Stimulated activated CD8-positive, alpha-beta memory T cell treated with anti-CD3 and anti-CD28 coated beads, Interleukin-15, amount 100 ng/mL, for 24 hours (primary cell): ENCODE data around the gene COL23A1.
"Not testable (repeated sequence)": the region's sequence is repeated elsewhere in the genome, so short reads cannot be mapped to it uniquely, and the experiment has no call there.

Experiments
- DNase-seq: peaks from one replicate; pipeline ENCODE4 v3.0.0-alpha.2; 2020; ENCODE audit warnings: low read depth

COL23A1 gene

GRCh38 chr5:178261666-178262600 lies 328.3 kb downstream of the COL23A1 start:
- DNase-seq = no peak

GRCh38 chr5:178259623-178260536 lies 330.3 kb downstream of the COL23A1 start:
- no peak for DNase-seq

GRCh38 chr5:178257650-178258049 lies 332.5 kb downstream of the COL23A1 start:
- no peak for DNase-seq

- no peak for DNase-seq
Measured at GRCh38 chr5:178256746-178257145, 333.4 kb downstream of the COL23A1 start.

- not testable (repeated sequence) for DNase-seq
Measured at GRCh38 chr5:178253632-178254031, 336.6 kb downstream of the COL23A1 start.

GRCh38 chr5:178252258-178252657 lies 337.9 kb downstream of the COL23A1 start:
- DNase-seq = no peak

GRCh38 chr5:178250263-178250662 lies 339.9 kb downstream of the COL23A1 start:
- no peak for DNase-seq

- no peak for DNase-seq
Measured at GRCh38 chr5:178249191-178249989, 340.8 kb downstream of the COL23A1 start.

GRCh38 chr5:178248750-178249149 lies 341.4 kb downstream of the COL23A1 start:
- DNase-seq = no peak

GRCh38 chr5:178247481-178248456 lies 342.4 kb downstream of the COL23A1 start:
- no peak for DNase-seq

GRCh38 chr5:178246624-178247279 lies 343.4 kb downstream of the COL23A1 start:
- DNase-seq = no peak

GRCh38 chr5:178245389-178245788 lies 344.8 kb downstream of the COL23A1 start:
- DNase-seq = no peak

- no peak for DNase-seq
Measured at GRCh38 chr5:178244576-178244975, 345.6 kb downstream of the COL23A1 start.

GRCh38 chr5:178242416-178242815 lies 347.8 kb downstream of the COL23A1 start:
- no peak for DNase-seq

- no peak for DNase-seq
Measured at GRCh38 chr5:178241688-178242231, 348.4 kb downstream of the COL23A1 start.

- DNase-seq = no peak
Measured at GRCh38 chr5:178241231-178241663, 348.9 kb downstream of the COL23A1 start.

GRCh38 chr5:178240766-178241165 lies 349.4 kb downstream of the COL23A1 start:
- DNase-seq = no peak

GRCh38 chr5:178240341-178240741 lies 349.9 kb downstream of the COL23A1 start:
- DNase-seq = no peak

- DNase-seq = not testable (repeated sequence)
Measured at GRCh38 chr5:178239626-178240301, 350.4 kb downstream of the COL23A1 start.
